GM23338 (cell line): ENCODE results near the gene IGF2BP2. TPM values are rescaled to one million over a fixed set of nuclear protein-coding genes. Genes with fewer than 3 reads are reported as not detected.

Experiments used
- ATAC-seq: fragments of 200-7000 bp; cut with Tn5 transposase; 3 replicates; pipeline ENCODE4 v1.9.1; 2020
- DNase-seq: peaks from one replicate; pipeline ENCODE4 v3.0.0-alpha.2; 2015; ENCODE audit warnings: low spot score
- H2AFZ ChIP-seq: fragments of 200-600 bp; sonication (generic); 2 replicates; pipeline ENCODE4 v1.8.0; 2016; ENCODE audit warnings: antibody characterized with exemption, mild to moderate bottlenecking, moderate library complexity
- H3F3A ChIP-seq: fragments of 200-600 bp; sonication (generic); replicated peaks from 2 replicates; pipeline ENCODE4 v1.8.0; 2017; ENCODE audit warnings: antibody characterized with exemption, mixed run types, low read depth
- H3K27ac ChIP-seq: fragments of 200-600 bp; sonication (generic); 2 replicates; pipeline ENCODE4 v1.6.1; 2016; ENCODE audit warnings: low read depth
- H3K27me3 ChIP-seq: fragments of 200-600 bp; sonication (generic); 2 replicates; pipeline ENCODE4 v1.8.0; 2016; ENCODE audit warnings: mild to moderate bottlenecking, mixed run types, moderate library complexity; ENCODE audit not compliant: insufficient read depth
- H3K36me3 ChIP-seq: fragments of 200-600 bp; sonication (generic); 2 replicates; pipeline ENCODE4 v1.8.0; 2016; ENCODE audit warnings: mild to moderate bottlenecking; ENCODE audit not compliant: insufficient read depth
- H3K4me1 ChIP-seq: fragments of 200-600 bp; sonication (generic); 2 replicates; pipeline ENCODE4 v1.8.0; 2016; ENCODE audit warnings: mild to moderate bottlenecking, moderate library complexity; ENCODE audit not compliant: insufficient read depth
- H3K4me2 ChIP-seq: fragments of 200-600 bp; sonication (generic); 2 replicates; pipeline ENCODE4 v1.7.1; 2017; ENCODE audit warnings: mixed run types
- H3K4me3 ChIP-seq: fragments of 200-600 bp; sonication (generic); 2 replicates; pipeline ENCODE4 v1.6.1; 2016; ENCODE audit warnings: mixed run types
- H3K79me2 ChIP-seq: fragments of 200-600 bp; sonication (generic); replicated peaks from 2 replicates; pipeline ENCODE4 v1.8.0; 2017; ENCODE audit warnings: mild to moderate bottlenecking; ENCODE audit not compliant: insufficient read depth
- H3K9me2 ChIP-seq: fragments of 200-600 bp; sonication (generic); 2 replicates; pipeline ENCODE4 v1.8.0; 2017; ENCODE audit not compliant: insufficient read depth
- H4K20me1 ChIP-seq: fragments of 200-600 bp; sonication (generic); replicated peaks from 2 replicates; pipeline ENCODE4 v1.8.0; 2017; ENCODE audit warnings: mild to moderate bottlenecking; ENCODE audit not compliant: insufficient read depth
- H3K27ac Mint-ChIP-seq: 2 replicates; pipeline ENCODE4 v1.8.0; 2020; ENCODE audit warnings: inconsistent platforms, mild to moderate bottlenecking, moderate library complexity, mixed read lengths
- H3K27me3 Mint-ChIP-seq: 3 replicates; pipeline ENCODE4 v1.8.0; 2022; ENCODE audit warnings: low read depth, mild to moderate bottlenecking, moderate library complexity, mixed read lengths, inconsistent platforms; ENCODE audit not compliant: insufficient read depth, poor library complexity
- H3K36me3 Mint-ChIP-seq: 3 replicates; pipeline ENCODE4 v1.8.0; 2021; ENCODE audit warnings: low read depth, mild to moderate bottlenecking, inconsistent platforms, moderate library complexity, mixed read lengths
- H3K4me1 Mint-ChIP-seq: 3 replicates; pipeline ENCODE4 v1.8.0; 2020; ENCODE audit warnings: mild to moderate bottlenecking, inconsistent platforms, mixed read lengths
- H3K4me3 Mint-ChIP-seq: 3 replicates; pipeline ENCODE4 v1.8.0; 2021; ENCODE audit warnings: moderate library complexity, mild to moderate bottlenecking, inconsistent platforms, mixed read lengths
- H3K9me3 Mint-ChIP-seq: 3 replicates; pipeline ENCODE4 v1.8.0; 2020; ENCODE audit warnings: moderate library complexity, mild to moderate bottlenecking, inconsistent platforms, mixed read lengths
- CREB1 ChIP-seq: fragments of 250-450 bp; sonication (Bioruptor Pico); IDR thresholded peaks from 2 replicates; pipeline ENCODE4 v1.5.0; 2020; ENCODE audit warnings: low read depth, mild to moderate bottlenecking, moderate library complexity
- CTCF ChIP-seq, 2 experiments: fragments of 200-600 bp in 1 of 2; sonication (generic) in 1 of 2; conservative IDR thresholded peaks; 2 replicates each; pipeline versions ENCODE4 v1.5.1 to v1.6.1; 2016 to 2017; ENCODE audit warnings: antibody characterized with exemption in 2 of 2, low read depth in 2 of 2, mild to moderate bottlenecking in 2 of 2, moderate library complexity in 1 of 2
- ETS1 ChIP-seq: IDR thresholded peaks from 2 replicates; pipeline ENCODE4 v1.6.1; 2016; ENCODE audit warnings: antibody characterized with exemption
- JUNB ChIP-seq: IDR thresholded peaks from one replicate; pipeline ENCODE4 v1.6.1; 2016; ENCODE audit warnings: antibody characterized with exemption; ENCODE audit not compliant: unreplicated experiment
- NANOG ChIP-seq: IDR thresholded peaks from 2 replicates; pipeline ENCODE4 v1.6.1; 2016; ENCODE audit warnings: antibody characterized with exemption, borderline replicate concordance
- polyA plus RNA-seq: library from polyadenylated mRNA; unstranded; fragments of >200 nt; fragmentation: Nextera tagmentation; extraction: Ambion mirVana; gene quantifications from 2 replicates; pipeline ENCODE4 v1.2.1, GENCODE V29; 2016
- total RNA-seq: library from RNA; depleted of rRNA; stranded (reverse); fragments of >200 nt; shearing (Covaris generic); gene quantifications from 2 replicates; pipeline ENCODE4 v1.2.3, GENCODE V29; 2014

IGF2BP2 gene
- total and polyA plus RNA-seq, 2 experiments from 2014 or later, result 82.9 to 84.5 TPM

- Mint-ChIP-seq H3K4me1 (peaks cover 67% of the 10 kb centered on the region), H3K27me3 (peaks cover 18% of the 10 kb centered on the region), H3K4me3 (no peak overlapping the region), H3K9me3 (peaks cover 26% of the 10 kb centered on the region), H3K27ac (no peak overlapping the region), H3K36me3 (peaks cover 61% of the 10 kb centered on the region)
- no peak for TF ChIP-seq CTCF (conservative IDR thresholded peaks at IDR 0.05; ENCODE audit: low read depth in 2 of 2)
- Histone ChIP-seq H4K20me1 (peaks cover 24% of the 10 kb centered on the region), H3K4me1 (peaks cover 70% of the 10 kb centered on the region), H3K36me3 (peaks cover 3% of the 10 kb centered on the region; the same call in 1 of the 2 replicates), H2AFZ (no peak overlapping the region), H3K27me3 (no peaks in the 10 kb centered on the region), H3K27ac (no peak overlapping the region), H3F3A (peaks cover 5% of the 10 kb centered on the region; the same call in 1 of the 2 replicates), H3K79me2 (peaks cover 97% of the 10 kb centered on the region), H3K4me3 (no peak overlapping the region), H3K4me2 (0 out of 2 replicates have a peak overlapping the region, but pooled peaks have one; percentile 23), H3K9me2 (peaks cover 6% of the 10 kb centered on the region; the same call in 1 of the 2 replicates)
- no peak for DNase-seq
- ATAC-seq, result no peak
Observed at GRCh38 chr3:185756477-185756876, 68.4 kb downstream of the IGF2BP2 start.

- Histone ChIP-seq H3K36me3 (peaks cover 3% of the 10 kb centered on the region; the same call in 1 of the 2 replicates), H3K4me2 (peak overlapping the region; percentile 71), H4K20me1 (peaks cover 19% of the 10 kb centered on the region; the same call in 1 of the 2 replicates), H3K4me1 (peaks cover 66% of the 10 kb centered on the region), H3K27ac (peak overlapping the region; percentile 76; the same call in 1 of the 2 replicates), H3F3A (peaks cover 11% of the 10 kb centered on the region; the same call in 1 of the 2 replicates), H3K4me3 (peak overlapping the region; percentile 37), H3K27me3 (no peaks in the 10 kb centered on the region), H3K9me2 (peaks cover 6% of the 10 kb centered on the region; the same call in 1 of the 2 replicates), H2AFZ (no peak overlapping the region), H3K79me2 (peaks cover 97% of the 10 kb centered on the region)
- peak overlapping the region; percentile 20; the same call in 1 of the 2 replicates for H3K27ac Mint-ChIP-seq
- H3K4me3 Mint-ChIP-seq, result peak overlapping the region; percentile 3; the same call in 1 of the 3 replicates
- H3K36me3 Mint-ChIP-seq, result peaks cover 67% of the 10 kb centered on the region
- DNase-seq (peak; percentile 80), ATAC-seq (peak; percentile 86)
- TF ChIP-seq CTCF (conservative IDR thresholded peaks at IDR 0.05; ENCODE audit: low read depth in 2 of 2) (no peak), NANOG (peak; percentile 54; the same call in 1 of the 2 replicates)
- peaks cover 63% of the 10 kb centered on the region for H3K4me1 Mint-ChIP-seq
- H3K9me3 Mint-ChIP-seq, result peaks cover 26% of the 10 kb centered on the region
- peaks cover 23% of the 10 kb centered on the region for H3K27me3 Mint-ChIP-seq
Observed at GRCh38 chr3:185754920-185755319, 69.9 kb downstream of the IGF2BP2 start.

GRCh38 chr3:185753354-185753753, 71.5 kb downstream of the IGF2BP2 start:
- H3K36me3 Mint-ChIP-seq, result peaks cover 65% of the 10 kb centered on the region
- H3K27ac Mint-ChIP-seq, result no peak overlapping the region
- peaks cover 3% of the 10 kb centered on the region; the same call in 1 of the 2 replicates for H3K36me3 ChIP-seq

More at GRCh38 chr3:185753354-185753753, 71.5 kb downstream of the IGF2BP2 start:
- Mint-ChIP-seq H3K27me3 (peaks cover 23% of the 10 kb centered on the region), H3K4me3 (no peak overlapping the region; the same call in 2 of the 3 replicates), H3K9me3 (peaks cover 26% of the 10 kb centered on the region), H3K4me1 (peaks cover 64% of the 10 kb centered on the region)
- H3K79me2 ChIP-seq, result peaks cover 97% of the 10 kb centered on the region
- no peak overlapping the region; the same call in 1 of the 2 replicates for H3K27ac ChIP-seq
- DNase-seq, result no peak
- ATAC-seq, result no peak
- H4K20me1 ChIP-seq, result peaks cover 13% of the 10 kb centered on the region
- peaks cover 6% of the 10 kb centered on the region; the same call in 1 of the 2 replicates for H3K9me2 ChIP-seq
- H2AFZ ChIP-seq, result no peak overlapping the region
- no peaks in the 10 kb centered on the region for H3K27me3 ChIP-seq
- peak overlapping the region; percentile 71 for H3K4me2 ChIP-seq
- H3F3A ChIP-seq, result peaks cover 11% of the 10 kb centered on the region; the same call in 1 of the 2 replicates
- H3K4me3 ChIP-seq, result no peak overlapping the region
- peaks cover 72% of the 10 kb centered on the region for H3K4me1 ChIP-seq
- TF ChIP-seq CREB1 (CRISPR knock-in tag) (no peak), ETS1 (no peak), JUNB (no peak)
